Hematopoietic multipotent progenitor cell treated with erythropoietin and hydrocortisone succinate and interleukin-3 and kit ligand, for 6 days (in vitro differentiated cells): Measurements from ENCODE around the gene CHTF18.
"Not testable (repeated sequence)": the region's sequence is repeated elsewhere in the genome, so short reads cannot be mapped to it uniquely, and the experiment has no call there.

Experiments used
- DNase-seq: peaks from one replicate; pipeline ENCODE4 v3.0.0-alpha.2; 2015

Gene CHTF18

DNA sequence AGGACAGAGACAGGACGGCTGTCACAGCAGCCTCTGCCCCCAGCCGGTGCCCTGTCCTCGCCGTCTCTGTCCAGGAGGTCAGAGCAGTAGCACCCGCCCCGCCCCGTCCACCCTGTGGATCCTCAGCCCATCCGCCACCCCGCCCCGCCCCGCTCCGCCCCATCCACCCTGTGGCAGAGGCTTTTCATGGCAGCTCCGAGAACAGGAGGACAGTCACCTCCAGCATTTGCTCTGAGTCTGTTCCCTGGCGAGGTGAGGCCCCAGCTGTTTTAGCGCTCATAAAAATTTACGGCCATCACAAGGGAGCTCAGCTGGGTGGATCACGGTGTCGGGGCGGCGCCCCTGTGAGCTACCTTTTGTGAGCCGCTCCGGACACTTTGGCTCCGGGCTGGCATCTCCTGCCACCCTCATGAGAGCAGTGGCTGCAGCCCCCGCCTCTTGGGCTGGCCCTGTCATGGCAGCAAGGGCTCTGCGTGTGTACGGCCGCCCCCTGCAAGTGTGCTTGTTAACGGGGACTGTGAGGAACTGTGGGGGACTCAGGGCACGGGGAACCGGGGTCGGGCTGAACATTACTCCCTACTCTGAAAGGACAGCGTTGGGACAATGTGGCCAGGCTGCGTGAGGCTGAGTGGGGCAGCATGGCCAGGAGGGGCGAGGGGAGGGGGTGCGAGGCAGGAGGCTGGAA lies 44.4 kb downstream of the CHTF18 start:
- no peak for DNase-seq

DNA sequence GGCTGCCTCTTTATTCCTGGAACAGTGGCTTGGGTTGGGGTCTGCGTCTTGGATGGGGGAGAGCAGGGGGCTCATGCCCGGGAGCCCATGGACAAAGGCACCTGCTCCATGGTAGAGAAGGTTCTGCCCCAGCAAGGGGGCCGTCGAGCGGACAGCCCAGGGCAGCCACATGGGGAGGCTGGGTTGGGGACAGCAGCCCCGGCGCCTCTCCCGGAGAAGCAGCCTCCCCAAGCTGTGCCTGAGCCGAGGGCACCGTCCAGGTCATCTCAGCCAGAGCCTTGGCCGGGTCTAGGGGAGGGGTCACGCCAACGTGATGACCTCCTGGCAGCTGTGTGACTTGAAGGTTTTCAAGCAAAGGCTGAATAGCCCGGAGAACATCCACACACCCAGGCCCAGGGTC lies 45.0 kb downstream of the CHTF18 start:
- no peak for DNase-seq

DNA sequence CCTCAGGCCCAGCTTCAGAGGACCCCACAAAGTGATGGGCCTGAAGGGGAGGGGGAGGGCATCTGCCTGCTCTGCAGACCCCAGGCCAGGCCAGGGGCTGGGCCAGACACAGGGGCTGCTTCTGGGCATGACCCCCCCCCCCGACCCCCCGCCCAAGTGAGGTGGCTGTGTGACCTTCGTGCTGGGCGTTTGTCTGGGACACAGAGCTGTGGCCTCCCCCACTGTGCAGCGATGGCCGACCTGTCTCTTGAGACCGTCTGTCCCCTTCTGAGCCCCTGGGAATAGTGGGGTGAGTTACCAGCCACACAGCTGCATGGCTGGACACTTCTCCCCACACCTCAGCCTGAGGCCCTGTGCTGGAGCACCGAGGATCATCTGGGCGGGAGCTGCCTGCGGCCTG lies 47.0 kb downstream of the CHTF18 start:
- no peak for DNase-seq

DNA sequence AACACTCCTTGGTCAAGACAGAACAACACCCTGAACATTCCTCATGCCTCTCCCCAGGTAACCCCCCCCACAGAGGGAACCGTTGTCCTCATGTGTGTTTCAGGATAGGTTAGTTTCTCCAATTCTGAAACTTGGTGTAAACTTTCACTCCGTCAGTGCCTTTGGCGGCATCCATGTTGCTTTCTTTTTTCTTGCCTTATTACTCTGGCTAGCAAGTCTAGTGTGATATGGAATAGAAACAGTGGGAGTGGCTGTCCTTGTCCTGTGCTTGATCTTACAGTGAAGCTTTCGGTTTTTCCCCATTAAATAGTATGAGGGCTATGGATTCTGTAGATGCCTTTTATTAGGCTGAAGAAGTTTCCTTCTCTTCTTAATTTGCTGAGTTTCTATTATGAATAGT lies 47.8 kb downstream of the CHTF18 start:
- no peak for DNase-seq

DNA sequence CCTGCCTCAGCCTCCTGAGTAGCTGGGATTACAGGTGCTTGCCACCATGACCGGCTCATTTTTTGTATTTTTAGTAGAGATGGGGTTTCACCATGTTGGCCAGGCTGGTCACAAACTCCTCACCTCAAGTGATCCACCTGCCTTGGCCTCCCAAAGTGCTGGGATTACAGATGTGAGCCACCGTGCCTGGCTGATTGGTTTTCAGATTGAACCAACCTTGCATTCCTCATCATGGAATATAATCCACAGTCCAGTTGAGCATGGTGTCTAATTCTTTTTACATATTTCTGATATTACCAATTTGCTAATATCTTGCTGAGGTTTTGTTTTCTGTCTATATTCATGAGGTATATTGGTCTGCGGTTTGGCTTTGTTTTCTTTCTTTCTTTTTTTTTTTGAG lies 48.4 kb downstream of the CHTF18 start:
- not testable (repeated sequence) for DNase-seq

DNA sequence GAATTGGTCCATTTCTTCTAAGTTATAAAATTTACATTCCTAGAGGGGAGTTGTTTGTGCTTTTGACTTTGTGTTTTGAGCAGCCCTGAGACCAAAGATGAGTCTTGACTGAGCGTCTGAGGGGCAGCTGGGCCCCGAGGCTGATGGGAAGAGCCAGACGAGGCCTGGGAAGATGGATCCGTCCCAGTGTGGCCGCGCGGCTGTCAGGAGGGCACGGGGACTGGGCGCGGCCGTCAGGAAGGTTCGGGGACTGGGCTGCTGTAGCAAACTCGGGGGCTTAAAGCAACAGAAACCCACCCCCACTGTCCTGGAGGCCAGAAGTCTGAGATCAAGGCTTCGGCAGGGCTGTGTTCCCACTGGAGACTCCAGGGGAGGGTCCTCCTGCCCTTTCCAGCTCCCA lies 50.3 kb downstream of the CHTF18 start:
- no peak for DNase-seq

DNA sequence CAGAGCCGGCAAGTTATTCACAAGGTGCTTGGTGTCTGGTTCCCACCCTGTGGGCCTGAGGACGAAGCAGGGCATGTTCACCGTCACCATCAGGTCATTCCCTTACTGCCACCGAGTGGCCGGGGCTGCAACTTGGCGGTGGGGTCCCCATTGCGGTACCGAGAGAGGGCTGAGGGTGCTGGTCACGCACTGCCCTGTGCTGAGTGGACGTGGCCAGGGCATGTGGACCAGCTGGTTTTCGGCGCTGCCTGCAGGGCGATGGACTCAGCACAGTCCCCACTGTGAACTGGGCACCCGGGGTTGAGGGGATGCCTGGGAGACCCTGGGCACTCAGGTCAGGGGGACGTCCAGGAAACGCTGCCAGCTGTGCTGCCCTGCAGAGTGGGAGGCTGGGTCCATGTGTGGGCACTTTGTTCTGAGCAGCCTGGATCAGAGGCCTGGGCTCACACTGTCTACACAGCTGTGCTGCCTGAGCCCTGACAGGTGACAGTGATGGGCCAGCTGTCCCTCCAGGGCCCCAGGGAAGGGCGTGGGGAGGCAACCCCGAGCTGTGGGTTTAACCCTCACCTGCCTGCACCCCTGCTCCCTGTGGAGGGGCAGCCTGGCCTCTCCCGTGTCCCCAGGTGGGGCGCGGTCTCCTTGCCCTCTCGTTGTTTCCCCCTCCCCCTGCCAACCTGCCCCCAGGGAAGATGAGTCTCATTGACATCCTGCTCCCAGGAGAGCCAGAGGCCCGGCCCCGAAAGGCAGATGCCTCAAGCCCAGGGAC lies 51.4 kb downstream of the CHTF18 start:
- DNase-seq = no peak

DNA sequence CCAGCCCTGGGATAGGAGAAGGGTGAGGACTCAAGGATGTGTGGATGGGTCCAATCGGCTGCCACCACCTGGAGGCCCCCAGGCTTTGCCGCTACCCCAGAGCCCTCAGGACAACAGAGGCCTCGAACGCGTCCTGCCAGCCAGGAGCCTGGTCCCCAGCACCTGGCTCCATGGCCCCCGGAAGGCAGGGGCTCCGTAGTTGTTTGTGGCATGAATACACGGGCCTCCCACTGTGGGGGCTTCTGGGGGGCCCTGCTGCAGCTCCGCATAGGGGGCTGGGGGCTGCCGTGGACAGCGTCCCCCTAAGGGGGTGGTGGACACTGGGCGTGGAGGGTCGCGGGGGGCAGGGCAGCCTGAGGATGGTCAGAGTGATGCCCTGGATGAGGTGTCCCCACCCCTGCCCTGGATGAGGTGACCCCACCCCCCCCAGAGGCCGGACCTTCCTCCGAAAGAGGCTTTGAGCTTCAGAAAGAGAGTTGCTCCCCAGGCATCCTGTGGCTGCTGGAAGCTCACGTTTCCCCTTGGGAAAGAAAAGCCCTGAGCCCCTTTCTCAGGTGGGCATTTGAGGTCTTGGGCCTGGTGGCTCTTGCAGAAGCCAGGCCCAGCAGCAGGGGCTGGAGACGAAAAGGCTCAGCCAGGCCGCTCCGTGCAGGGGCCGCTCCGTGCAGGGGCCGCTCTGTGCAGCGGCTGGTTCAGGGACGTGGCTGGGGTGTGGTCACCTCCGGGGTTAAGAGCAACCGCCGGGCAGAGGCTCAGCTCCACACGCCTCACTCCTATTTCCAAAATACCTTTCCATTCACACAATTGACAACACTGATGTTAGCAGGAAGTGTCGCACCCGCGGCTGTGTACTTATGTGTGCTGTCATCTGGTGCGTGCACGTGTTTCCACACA lies 52.4 kb downstream of the CHTF18 start:
- no peak for DNase-seq

DNA sequence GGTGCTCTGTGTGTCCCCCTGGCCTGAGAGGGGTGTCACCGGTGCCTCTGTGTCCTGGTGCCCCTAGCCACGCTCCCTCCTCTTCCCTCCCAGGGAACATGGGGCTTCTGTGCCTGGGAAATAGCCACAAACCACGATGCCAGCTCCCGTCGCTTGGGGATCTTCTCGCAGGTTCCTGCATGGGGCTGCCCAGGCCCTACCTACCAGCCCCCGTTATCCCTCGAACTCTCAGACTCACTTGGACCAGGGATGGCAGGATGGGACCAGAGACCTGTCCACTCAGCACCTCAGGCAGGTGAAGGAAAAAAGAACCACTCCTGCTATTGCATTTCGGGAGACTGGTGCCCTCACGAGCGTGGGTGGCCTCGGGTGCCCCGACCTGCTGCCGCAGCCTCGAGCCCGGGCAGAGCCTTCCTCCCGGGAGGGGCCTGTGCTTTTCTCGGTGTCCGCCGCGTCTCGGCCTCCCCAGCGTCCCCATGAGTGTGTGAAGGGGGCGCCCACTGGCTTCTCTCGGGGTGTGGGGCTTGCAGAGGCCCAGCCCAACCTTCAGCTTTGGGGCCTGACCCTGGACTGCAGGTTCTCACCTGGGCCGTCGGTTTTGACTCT lies 53.1 kb downstream of the CHTF18 start:
- no peak for DNase-seq

DNA sequence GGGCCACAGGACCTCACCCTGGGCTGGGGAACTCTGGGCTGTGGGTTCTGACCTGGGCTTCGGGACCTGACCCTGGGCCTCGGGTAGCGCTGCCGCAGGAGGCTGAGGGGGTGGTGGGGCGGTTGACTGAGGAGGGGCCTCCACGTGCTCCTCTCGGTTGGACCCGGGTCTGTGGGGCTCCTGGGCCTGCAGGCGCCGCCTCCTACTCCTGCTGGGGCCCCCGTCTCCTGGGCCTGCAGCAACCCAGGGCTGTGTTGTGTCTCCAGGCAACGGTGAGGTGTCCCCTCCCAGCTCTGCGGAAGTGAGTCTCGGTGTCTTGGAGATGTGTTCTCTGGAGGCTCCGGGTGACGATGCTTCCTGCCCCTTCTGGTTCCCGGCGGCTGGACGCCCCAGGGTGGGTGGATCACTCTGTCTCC lies 53.6 kb downstream of the CHTF18 start:
- no peak for DNase-seq

DNA sequence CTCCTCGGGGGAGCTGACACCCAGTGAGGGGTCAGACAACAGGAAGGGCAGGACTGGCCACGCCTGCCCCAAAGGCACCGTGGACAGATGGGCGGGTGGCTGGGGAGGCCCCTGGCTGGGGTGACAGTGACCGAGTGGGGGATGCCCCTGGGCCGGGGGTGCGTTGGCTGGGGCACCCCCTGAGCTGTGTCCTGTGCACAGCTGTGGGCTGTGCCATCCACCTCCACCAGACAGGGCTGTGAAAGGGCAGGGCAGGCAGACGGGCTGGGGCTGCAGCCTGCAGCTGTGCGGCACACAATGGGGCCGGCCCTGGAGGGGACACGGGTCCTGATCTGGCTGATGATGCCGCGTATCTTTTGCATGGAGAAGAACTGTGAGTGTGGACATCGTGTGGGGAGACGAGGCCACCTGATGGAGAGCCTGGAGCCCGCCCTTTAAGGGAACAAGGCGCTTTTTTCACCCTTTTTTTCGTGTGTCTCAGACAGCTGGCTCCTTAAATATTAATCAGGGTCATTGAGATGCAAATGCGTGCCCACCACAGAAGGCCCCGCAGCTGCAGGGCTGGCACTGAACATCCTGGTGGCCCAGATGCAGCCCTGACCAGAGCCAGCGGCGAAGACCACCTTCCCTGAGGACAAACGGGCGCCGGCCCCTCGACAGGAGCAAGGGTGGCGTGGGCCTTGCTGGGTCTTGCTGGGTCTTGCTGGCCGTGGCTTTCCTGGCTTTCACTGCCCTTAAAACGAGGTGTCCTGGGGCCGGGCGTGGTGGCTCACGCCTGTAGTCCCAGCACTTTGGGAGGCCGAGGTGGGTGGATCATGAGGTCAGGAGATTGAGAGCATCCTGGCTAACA lies 54.5 kb downstream of the CHTF18 start:
- no peak for DNase-seq

DNA sequence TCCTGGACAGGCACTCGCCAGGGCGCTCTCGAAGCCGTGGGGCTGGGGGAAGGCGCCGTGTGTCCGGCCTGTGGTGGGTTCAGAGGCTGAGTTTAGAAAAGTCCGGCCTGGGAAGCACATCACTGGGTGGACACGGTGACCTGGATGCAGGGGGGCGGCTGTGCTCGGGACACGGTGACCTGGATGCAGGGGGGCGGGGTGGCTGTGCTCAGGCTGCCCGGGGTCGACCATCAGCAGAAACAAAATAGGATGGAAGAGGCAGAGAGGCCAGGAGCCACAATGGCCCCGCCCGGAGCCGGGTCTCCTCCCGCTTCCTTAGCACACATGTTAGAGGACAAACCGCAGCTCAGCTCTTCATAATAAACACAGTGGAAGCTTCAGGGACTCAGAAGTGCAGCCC lies 55.4 kb downstream of the CHTF18 start:
- no peak for DNase-seq

DNA sequence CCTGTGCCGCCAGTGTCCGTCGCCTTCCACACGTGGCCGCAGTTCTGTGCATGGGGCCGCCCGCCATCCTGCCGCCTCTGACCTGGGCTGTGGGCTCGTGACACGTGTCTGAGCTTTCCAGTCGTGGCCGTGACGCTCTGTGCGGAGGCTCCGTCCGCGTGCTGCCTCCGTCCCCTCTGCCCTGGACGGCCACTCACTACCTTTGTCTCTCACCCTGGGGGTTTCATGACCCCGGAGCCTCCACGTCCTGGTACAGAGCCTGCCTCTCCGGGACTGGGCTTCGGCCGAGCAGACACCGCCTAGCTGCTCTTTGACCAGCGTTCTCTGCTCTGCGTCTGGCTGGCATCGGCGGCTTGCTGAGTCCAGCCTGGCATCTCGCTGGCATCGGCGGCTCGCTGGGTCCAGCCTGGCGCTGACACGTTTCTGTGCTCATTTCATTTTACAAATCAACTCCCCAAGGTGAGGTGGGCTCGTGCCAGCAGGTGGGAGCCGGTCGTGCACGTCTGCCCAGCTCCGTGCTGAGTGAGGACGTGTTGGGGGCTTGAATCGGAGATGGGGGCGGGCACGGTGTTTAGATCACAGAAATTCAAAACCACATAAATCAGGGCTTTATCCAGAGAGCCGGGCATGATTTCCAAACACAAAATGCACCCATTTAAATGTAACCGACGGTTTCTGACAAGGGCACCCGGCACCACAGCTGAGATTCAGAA lies 56.4 kb downstream of the CHTF18 start:
- DNase-seq = no peak

DNA sequence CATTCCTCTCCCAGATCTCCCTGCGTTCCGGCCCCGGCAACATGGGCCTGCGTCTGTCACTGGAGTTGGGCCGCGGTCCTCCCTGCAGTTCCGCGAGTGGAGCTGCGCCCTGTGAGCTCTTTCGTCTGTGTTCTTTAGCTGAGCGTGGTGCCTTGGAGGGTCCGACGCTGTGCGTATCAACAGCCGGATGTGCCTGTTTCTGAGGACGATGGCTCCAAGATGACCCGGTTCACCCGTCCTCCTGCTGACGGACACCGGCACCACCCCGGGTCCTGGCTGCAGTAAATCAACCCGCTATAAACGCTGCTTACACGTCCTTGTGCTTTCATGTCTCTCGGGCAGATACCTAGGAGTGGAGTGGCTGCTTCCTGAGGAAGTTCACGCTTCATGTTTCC lies 56.9 kb downstream of the CHTF18 start:
- DNase-seq = no peak

DNA sequence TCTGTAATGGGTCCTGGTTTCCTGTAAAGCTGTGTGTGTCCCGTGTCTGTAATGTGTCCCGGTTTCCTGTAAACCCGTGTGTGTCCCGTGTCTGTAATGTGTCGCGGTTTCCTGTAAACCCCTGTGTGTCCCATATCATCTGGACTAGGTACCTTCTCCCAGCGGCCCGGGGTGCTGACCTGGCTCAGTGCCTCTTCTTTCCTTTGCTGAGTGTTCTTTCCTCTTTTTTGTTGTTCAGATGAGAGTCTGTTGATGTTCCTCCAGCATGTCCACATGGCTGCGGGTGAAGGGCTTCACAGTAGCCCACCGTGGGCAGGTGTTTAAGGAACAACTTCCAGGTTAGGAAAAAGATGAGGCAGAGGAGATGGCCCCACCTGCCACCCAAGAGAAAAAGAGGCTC lies 58.7 kb downstream of the CHTF18 start:
- no peak for DNase-seq
